GM19023 (cell line): ENCODE data around the gene PALM.
"Not testable (repeated sequence)": the region's sequence is repeated elsewhere in the genome, so short reads cannot be mapped to it uniquely, and the experiment has no call there.

Experiments used
- ATAC-seq: cut with Tn5 transposase; IDR thresholded peaks from one replicate; pipeline ENCODE4 v1.9.1; 2021; ENCODE audit warnings: mild to moderate bottlenecking, moderate library complexity; ENCODE audit not compliant: unreplicated experiment

PALM gene

GRCh38 chr19:703651-704446 is 4.9 kb upstream of the PALM start:
- no peak for ATAC-seq

GRCh38 chr19:704447-704741 is 4.3 kb upstream of the PALM start:
- ATAC-seq = no peak

- no peak for ATAC-seq
Measured at GRCh38 chr19:709196-709964, 645 bp downstream of the PALM start.

GRCh38 chr19:709965-710571 is 1.3 kb downstream of the PALM start:
- no peak for ATAC-seq

- ATAC-seq = no peak
Measured at GRCh38 chr19:710767-711166, 2.0 kb downstream of the PALM start.

GRCh38 chr19:711254-711653 is 2.5 kb downstream of the PALM start:
- no peak for ATAC-seq

GRCh38 chr19:715347-715746 is 6.6 kb downstream of the PALM start:
- ATAC-seq = no peak

- no peak for ATAC-seq
Measured at GRCh38 chr19:718251-718951, 9.7 kb downstream of the PALM start.

GRCh38 chr19:718991-719512 is 10.3 kb downstream of the PALM start:
- no peak for ATAC-seq

- no peak for ATAC-seq
Measured at GRCh38 chr19:719636-720344, 11.1 kb downstream of the PALM start.

- ATAC-seq = no peak
Measured at GRCh38 chr19:720345-721160, 11.8 kb downstream of the PALM start.

- ATAC-seq = no peak
Measured at GRCh38 chr19:722553-723101, 13.9 kb downstream of the PALM start.

- no peak for ATAC-seq
Measured at GRCh38 chr19:723247-723646, 14.5 kb downstream of the PALM start.

GRCh38 chr19:723714-724113 is 15.0 kb downstream of the PALM start:
- ATAC-seq = no peak

- ATAC-seq = no peak
Measured at GRCh38 chr19:725461-726089, 16.8 kb downstream of the PALM start.

GRCh38 chr19:726993-727956 is 18.5 kb downstream of the PALM start:
- no peak for ATAC-seq

- ATAC-seq = no peak
Measured at GRCh38 chr19:728011-728410, 19.3 kb downstream of the PALM start.

- ATAC-seq = not testable (repeated sequence)
Measured at GRCh38 chr19:729564-729963, 20.8 kb downstream of the PALM start.
